Stimulated activated CD8-positive, alpha-beta memory T cell treated with anti-CD3 and anti-CD28 coated beads, Interleukin-7, amount 100 ng/mL, for 48 hours (primary cell): ENCODE data around the gene SBSN.

Experiments
- DNase-seq, 2 donors: peaks; one replicate each; pipeline ENCODE4 v3.0.0-alpha.2; 2020; ENCODE audit warnings: low read depth in 1 of 2; ENCODE audit errors: extremely low read depth in 1 of 2

SBSN gene, protein sequence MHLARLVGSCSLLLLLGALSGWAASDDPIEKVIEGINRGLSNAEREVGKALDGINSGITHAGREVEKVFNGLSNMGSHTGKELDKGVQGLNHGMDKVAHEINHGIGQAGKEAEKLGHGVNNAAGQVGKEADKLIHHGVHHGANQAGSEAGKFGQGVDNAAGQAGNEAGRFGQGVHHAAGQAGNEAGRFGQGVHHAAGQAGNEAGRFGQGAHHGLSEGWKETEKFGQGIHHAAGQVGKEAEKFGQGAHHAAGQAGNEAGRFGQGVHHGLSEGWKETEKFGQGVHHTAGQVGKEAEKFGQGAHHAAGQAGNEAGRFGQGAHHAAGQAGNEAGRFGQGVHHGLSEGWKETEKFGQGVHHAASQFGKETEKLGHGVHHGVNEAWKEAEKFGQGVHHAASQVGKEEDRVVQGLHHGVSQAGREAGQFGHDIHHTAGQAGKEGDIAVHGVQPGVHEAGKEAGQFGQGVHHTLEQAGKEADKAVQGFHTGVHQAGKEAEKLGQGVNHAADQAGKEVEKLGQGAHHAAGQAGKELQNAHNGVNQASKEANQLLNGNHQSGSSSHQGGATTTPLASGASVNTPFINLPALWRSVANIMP

DNA sequence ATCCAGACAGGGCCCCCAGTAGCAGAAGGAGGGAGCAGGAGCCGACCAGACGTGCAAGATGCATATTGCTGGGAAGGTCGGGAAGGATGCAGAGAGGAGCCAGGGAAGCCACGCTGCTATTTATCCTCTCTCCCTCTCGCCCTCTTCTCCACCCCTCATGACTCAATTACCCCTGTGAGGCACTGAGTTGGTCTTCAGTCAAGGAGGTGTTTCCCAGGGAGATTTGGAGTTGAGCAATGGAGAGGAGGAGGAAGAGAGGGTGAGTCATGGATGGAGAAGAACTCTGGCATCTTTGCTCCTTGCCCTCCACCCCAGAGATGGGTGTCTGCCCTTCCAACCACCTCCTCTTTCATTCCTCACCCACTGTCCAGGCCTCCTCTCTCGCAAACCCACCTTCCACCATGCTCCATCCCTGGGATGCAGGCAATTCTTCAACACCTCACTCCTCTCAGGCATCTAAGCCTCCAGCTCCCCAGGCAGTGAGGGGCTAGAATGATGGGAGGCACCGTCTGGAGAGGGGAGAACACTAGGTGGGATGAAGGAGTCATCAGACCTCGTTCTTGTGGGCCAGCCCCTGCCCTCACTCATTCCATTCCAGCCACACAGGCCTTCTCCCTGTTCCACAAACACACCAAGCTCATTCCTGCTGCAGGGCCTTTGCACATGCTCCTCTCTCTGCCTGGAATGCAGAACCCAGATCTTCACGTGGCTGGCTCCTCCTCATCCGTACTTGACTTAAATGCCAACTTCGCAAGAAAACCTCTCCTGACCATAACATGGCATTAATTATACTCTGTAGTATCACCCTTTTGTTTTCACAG is at the start of gene SBSN:
TSS of gene SBSN (minus strand) at position 94 of the 821 bp plus-strand sequence. CDS start at position 64, 30 bp downstream.
- no peak for DNase-seq

DNA sequence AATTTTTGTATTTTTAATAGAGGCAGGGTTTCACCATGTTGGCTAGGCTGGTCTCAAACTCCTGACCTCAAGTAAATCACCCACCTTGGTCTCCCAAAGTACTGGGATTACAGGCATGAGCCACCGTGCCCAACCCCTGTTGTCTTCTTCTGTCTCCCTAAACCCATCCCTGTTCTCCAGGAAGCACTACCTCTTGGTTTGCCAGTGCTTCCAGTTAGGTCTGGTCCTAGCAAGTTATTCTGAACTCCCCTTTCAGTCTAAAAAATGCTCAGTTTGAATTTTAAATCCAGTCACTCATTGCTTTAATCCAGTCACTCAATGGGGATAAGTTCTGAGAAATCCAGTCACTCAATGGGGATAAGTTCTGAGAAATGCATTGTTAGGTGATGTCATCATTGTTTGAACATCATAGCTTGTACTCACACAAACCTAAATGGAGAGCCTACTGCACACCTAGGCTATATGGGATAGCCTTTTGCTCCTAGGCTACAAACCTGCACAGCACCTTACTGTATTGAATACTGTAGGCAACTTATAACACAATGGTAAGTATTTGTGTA is 43.4 kb upstream of the SBSN start:
- no peak for DNase-seq

DNA sequence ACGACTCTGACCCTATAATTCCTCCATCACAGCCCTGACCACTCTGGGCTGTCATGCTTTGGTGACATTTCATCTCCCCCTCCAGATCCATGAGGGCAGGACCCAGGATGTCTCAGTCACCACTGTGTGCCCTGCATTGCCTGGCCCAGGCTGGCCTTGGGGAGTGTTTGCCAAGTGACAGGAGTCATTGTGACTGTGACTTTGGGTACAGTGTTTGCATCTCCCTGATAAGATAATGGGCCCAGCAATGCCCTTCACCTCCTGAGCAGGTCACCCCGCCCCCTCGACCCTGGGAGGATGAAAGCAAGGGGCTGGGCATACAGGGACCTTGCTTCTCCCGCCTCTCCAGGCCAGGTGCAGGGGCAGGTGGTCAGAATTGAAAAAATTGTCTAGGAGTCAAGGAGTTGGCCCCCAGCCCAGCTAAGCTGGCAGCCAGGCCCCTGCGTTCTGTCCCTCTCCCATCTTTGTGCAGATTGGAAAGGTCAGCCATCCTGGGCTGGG is 41.2 kb upstream of the SBSN start:
- no peak for DNase-seq

DNA sequence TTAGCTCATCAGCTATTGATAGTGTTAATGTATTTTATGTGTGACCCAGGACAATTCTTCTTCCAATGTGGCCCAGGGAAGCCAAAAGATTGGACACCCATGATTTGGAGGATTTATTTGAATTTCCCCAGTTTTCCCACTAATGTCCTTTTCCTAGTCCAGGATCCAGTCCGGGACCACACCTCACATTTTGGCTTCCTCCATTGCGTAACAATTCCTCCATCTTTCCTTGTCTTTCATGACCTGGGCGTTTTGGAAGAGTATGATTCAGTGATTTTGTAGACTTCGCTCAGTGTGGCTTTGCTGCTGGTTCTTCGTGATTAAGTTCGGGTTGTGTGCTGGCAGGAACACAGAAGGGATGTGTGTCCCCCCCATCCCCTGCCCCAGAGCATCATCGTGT is 38.6 kb upstream of the SBSN start:
- DNase-seq, result no peak

DNA sequence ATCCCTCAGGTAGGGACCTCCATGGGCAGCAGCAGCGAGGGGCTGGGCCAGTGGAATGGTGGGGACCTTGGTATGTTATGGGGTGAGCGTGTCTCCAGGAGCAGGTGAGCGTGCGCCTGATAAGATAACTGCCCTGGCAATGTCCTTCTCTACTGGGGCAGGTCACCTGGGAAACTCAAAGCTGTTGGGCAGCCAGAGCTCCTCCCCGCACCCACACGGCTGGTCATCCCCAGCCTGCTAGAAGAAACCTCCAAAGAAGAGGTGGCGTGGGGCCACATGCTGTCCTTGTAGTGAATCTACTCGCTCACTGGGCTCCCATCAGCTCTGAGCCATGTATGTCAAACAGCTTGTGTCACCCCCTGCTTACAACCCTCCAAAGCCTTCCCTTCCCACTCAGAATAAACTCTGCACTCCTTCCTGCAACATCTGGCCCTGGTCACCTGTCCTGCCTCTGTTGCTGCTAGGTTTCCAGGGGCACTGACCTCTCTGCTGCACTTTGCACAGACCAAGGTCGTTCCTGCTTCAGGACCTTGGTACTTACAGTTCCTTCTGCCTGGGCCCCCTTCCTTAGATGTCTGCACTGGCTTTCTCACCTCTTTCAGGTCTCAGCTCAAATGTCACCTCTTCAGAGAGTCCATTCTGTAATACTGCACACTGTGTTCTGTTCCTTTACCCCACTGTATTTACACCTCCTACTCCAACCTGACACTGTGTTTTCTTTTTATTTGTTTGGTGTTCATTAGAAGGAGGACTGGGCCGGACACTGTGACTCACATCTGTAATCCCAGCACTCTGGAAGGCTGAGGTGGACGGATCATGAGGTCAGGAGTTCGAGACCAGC is 37.1 kb upstream of the SBSN start:
- no peak for DNase-seq

DNA sequence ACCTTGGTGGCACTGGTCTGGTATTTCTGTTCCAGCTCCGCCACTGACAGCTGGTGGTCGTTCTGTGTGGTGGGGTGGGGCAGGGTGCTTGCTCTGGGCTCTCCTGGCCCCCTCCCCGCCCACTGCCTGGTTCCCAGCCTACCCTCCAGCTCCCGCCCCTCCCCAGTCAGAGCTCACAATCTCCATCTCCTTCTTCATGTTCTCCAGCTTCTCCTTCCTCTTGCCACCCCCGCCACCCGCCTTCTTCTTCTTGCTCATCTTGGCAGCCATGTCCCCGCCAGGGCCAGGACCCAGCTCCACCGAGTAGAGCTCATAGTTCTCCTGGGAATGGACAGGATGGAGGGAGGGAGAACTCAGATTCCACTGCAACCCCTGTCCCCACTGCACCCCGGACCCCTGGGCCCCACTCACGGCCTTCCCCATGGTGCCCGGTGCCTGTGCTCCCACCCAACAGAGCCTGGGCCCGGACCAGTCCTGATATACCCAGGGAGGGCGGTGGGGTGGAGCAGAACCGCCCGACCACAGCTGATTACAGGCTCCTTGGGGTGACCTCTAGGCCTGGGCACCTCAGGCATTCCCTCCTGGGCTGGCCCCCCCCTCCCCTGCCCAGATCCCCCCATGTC is 35.2 kb upstream of the SBSN start, which contains the start of gene ATP4A:
TSS of gene ATP4A (minus strand) at position 452 of the 623 bp plus-strand sequence. CDS start at position 423, 29 bp downstream.
- no peak for DNase-seq

DNA sequence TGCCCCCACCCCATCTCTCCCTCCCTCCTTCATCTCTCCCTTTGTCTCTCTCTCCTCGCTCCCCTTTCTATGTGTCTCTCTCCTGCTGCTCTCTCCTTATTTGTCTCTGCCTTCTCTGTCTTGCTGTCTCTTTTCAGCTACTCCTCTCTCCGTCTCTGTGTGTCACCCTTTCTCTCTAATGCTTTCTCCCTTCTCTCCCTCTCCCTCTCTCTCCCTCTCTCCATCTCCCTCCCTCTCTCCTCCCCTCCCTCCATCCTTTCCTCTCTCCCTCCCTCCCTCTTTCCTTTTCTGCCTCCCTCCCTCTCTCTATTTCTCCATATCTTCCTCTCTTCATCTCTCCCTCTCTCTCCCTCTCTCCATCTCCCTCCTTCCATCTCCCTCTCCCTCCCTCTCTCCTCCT is 34.7 kb upstream of the SBSN start:
- DNase-seq, result no peak

DNA sequence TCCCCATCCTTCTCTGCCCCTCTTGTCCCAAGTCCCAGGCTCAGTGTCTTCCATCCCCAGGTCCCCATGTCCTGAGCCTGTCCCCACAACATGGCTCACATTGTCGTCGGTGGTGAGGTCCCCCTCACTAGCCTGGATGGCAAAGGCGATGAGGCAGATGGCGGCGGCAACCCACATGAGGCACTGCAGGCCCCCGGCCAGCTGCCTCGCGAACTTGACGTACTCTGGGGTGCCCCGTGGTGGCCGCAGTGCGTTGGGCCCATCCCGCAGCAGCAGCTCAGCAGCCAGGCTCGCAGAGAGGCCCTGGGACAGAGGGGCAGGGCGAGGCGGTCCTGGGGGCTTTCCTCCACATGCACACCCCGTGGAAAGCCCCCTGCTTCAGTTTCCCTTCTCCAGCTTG is 34.2 kb upstream of the SBSN start:
- no peak for DNase-seq

DNA sequence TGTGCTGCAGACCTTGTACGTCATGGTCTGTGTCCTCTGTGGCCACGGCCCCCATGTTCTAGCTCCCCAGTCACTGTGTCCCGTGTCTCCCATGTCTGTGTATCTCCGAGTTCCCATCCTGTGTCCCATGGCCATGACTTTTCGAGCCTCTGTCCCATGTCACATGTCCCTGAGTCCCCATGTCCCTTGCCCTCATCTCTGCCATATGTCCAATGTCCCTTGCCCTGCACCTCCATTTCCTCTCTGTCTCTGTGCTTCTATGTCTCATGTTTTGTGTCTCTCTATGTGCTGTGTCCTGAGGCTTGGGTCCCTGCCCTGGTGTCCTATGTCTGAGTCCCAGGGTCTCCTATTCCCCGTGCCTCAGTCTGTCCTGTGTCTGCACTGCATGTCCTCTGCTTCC is 33.3 kb upstream of the SBSN start:
- DNase-seq, result no peak

DNA sequence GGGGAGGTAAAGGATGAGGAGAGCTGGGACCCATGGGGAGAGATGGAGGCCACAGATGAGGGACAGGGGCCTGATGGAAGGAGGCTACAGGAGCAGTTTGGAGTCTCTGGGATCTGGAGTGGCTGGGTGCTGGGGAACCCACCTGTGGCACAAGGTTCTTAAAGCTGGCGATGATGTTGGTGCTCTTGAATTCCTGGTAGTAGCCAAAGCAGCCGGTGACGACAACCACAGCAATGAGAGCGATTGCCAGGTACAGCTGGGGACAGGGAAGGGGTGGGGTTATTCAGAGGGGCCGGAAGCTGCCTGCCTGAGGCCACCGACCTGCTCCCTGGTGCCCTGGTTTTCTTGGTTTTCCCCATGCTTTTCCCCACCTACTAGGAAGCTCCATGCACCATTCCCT is 32.6 kb upstream of the SBSN start:
- no peak for DNase-seq

DNA sequence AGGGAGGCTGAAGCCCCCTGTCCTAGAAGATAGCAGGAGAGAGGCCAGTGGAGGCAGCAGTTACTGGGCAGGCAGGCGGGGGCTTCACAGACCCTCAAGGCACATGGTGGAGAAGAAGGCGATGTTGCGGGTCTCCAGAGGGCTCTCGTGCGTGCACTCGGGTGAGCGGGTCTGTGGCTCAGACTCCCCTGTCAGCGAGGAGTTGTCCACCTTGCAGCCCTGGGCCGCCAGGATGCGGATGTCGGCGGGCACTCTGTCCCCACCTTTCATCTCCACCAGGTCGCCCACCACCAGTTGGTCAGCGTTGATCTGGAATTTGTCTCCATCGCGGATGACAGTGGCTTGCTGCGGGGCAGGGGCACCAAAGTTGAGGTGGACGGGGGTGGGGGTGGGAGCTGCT is 32.2 kb upstream of the SBSN start:
- no peak for DNase-seq

DNA sequence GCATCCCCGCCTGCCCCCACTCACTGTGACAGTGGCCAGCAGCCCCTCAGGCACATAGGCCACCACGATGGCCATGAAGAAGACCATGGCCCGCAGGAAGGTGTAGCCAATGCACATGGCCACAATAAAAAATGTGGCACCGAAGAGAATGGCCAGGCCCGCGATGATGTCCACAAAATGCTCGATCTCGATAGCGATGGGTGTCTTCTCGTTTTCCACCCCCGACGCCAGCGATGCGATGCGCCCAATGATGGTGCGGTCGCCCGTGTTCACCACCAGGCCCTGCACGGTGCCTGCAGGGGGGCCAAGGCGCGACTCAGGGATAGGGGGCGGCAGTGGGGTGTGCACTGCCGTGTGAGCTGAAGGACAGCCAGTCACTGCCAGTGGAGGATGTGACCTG is 31.7 kb upstream of the SBSN start:
- DNase-seq, result no peak

DNA sequence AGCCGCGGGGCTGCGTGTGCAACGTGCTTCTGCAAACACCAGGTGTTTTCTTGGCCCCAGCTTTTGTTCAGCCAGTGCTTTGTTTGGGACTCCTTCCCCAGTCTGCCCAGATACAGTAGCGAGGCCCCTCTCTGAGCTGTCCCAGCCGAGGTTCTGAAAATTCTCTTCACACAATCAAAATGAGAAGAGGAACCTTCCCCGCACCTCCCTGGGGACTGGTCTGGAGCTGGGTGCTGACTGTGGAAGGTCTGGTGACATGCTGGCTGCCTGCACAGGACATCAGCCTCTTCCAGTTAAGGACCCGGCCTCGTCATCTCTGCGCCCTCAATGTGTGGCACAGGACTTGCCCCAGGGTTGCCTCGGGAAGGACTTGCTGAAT is 31.2 kb upstream of the SBSN start:
- DNase-seq, result no peak

DNA sequence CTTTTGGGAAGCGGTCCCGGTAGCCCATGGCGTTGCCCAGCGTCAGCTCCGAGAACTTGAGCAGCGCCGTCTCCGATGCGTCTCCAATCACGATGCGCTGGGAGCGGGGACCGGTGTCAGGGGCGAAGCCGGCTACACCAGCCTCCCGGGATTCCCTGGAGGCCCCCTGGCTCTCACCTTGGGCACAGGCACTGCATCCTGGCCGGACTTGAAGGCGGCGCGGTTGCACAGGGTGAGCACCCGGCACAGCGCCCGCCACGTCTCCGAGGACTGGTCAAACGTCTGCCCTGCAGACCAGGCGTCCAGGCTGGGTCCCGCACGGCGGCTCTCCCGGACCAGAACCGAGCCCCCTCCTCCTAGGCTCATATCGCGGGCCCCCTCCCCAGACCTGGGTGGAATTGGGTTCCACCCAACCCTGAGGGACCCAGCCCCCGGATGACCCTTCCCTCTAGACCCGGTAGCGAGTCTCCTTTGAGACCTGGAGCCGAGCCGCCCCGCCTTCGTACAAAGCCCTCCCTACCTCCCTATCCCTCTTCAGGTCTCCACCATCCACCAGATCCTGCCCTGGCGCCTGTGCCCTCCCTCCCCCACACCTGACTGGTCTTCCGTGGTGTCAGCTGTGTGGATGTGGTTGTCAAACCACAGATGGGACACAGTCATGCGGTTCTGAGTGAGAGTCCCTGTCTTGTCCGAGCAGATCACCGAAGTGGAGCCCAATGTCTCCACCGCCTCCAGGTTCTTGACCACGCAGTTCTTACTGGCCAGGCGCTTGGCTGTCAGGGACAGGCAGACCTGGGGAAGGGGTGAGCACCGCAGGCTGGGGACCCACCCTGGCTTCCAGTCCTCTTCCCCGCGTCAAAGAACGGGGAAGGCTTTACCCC is 30.5 kb upstream of the SBSN start:
- no peak for DNase-seq

DNA sequence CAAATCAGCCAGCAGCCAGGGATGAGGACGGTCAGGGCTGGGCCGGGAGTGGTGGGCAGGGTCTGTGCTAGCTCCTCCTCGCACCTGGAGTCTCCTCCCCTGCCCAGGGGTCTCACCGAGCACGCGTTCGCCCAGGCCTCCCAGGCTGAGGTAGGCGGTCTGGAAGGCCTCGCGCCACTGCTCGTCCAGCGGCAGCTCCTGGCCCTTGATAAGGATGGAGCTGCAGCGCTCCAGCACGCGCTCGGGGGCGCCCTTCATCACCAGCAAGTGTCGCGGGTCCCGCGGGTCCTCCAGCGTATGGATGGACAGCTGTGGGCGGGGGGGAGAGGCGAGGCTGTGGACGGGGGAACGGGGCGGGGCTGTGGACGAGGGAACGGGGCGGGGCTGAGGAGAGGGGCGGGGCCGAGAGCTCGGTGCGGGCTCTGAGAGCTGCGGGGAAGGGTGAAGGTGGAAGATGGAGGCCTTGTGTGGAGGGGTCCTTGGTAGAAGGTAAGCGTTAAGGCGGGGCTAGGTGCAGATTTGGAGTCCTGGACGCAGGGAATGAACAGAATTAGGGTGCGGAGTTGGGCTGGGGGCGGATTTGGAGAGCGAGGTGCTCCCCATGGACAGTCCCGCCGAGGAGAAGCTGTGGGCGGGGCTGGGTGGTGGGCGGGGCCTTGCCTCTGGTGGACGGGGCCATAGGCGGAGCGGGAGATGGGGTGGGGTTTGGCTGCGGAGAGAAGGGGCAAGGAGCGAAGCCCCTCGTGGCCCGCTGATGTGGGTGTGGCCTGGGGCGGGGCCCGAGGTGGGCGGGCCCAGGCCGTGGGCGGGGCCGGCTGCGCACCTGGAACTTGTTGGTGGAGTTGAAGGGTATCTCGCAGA is 29.7 kb upstream of the SBSN start:
- DNase-seq, result peak in 1 of 2 donors; percentile 60

DNA sequence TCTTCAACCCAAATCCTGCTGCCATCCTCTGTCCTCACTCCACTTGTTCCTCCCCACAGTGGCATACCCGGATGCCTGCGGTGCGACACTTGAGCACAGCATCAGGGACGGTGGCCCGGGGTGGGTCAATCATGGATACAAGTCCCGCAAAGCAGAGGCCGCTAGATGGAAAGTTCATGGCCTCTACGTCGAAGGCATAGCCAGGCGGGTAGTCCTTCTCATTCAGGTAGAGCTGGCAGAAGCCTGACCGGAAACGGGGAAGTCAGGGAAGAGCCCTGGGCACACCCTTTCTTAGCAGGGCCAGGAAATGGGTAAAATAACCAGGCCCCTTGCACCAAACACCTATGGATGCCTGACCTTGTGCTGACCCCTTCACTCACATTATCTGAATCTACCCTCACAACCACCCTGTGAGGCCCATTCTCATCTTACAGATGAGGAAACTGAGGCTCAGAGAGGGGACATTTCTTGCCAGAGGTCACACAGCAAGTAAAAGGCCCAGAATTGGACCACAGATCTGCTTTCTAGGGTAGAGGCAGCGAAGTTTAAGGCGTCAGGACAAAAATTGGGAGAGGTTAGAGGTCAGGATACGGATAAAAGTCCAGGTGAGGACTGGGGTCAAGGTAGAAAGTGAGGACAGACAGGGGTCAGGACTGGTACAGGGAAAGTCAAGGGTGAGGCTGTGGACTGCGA is 28.9 kb upstream of the SBSN start:
- DNase-seq, result no peak

DNA sequence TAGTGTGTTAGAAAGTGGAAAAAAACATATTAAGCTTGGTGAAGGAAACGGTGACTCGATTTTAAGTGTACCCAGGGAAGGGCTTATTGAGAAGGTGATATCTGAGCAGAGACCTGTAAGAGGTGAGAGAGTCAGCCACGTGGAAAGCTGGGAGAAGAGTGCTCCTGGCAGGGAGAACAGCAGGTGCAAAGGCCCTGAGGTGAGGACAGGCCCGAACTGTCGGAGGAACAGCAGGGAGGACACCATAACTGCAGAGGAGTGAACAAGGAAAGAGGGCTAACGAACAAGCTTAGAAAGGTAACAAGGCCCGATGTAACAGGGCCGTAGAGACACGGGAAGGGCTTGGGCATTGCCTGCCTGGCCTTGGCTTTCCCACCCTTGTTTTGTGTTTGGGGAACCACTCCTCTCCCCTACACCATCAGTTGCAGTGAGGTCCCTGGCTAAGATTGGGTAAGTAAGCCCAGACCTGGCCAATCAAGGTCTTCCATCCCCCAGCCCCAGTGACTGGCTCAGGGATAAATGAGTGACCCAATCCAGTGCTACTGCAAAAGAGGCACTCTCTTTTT is 28.0 kb upstream of the SBSN start:
- DNase-seq, result no peak
